ACC112 (cell line): ENCODE measurements around the gene TSPAN4.

ENCODE experiments used
- H2AFZ ChIP-seq: fragments of 200-600 bp; sonication (generic); one replicate; pipeline ENCODE4 v1.6.0; 2017; ENCODE audit warnings: antibody characterized with exemption, low read length; ENCODE audit not compliant: unreplicated experiment
- H3K27ac ChIP-seq: fragments of 200-600 bp; sonication (generic); 2 replicates; pipeline ENCODE4 v1.5.1; 2014; ENCODE audit warnings: low read depth, mild to moderate bottlenecking, antibody characterized with exemption, low read length, moderate library complexity
- H3K27me3 ChIP-seq: fragments of 200-600 bp; sonication (generic); 2 replicates; pipeline ENCODE4 v1.6.1; 2014; ENCODE audit warnings: mild to moderate bottlenecking, antibody characterized with exemption, low read length, moderate library complexity, mixed read lengths; ENCODE audit not compliant: insufficient read depth
- H3K36me3 ChIP-seq: fragments of 200-600 bp; sonication (generic); 2 replicates; pipeline ENCODE4 v1.6.1; 2016; ENCODE audit warnings: mild to moderate bottlenecking, antibody characterized with exemption, low read length, moderate library complexity, mixed read lengths; ENCODE audit not compliant: insufficient read depth
- H3K4me1 ChIP-seq: fragments of 200-600 bp; sonication (generic); one replicate; pipeline ENCODE4 v1.6.1; 2016; ENCODE audit warnings: low read length, mixed read lengths; ENCODE audit not compliant: insufficient read depth, unreplicated experiment, control insufficient read depth
- H3K4me3 ChIP-seq: fragments of 200-600 bp; sonication (generic); 2 replicates; pipeline ENCODE4 v1.5.1; 2014; ENCODE audit warnings: mild to moderate bottlenecking, low read depth, low read length
- H3K79me2 ChIP-seq: fragments of 200-600 bp; sonication (generic); one replicate; pipeline ENCODE4 v1.6.0; 2016; ENCODE audit warnings: low read length; ENCODE audit not compliant: control insufficient read depth, unreplicated experiment, insufficient read depth

The TSPAN4 gene

DNA sequence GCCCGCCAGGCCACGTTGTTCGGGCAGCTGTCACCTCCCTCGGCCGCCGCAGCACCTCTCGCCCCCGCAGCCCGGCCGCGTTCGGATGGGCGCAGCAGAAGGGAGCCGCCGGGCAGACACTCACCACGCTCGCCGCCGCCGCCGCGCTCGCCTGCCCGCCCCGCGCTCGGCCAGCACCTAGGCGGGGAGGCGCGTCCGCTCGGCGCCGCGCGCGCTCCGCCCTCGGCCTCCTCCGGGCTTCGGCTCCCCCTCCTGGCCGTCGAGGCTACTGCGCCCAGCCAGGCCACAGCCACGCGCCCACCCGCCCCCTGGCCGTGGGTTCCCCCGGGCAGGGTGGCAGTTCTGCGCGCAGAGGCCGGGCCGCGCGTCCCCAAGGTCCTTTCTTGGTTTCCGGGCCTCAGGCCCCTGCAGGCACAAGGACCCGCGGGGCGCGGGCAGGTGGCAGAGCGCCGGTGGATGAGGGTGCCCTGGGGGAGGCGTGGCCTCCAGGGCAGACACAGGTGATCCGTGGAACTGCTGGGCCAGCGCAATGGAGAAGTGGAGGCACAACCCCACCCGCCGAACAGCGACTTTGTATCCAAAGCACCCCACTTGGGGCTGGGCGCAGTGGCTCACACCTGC is 44.4 kb upstream of the TSPAN4 start, which contains the start of gene SLC25A22:
TSS of gene SLC25A22 (minus strand) at position 189 of the 621 bp plus-strand sequence. CDS start 3,275 bp downstream, outside the sequence.
- H3K4me1 ChIP-seq = peaks cover 8% of the 10 kb centered on the region
- peak within 1 kb of the TSS; percentile 32 for H2AFZ ChIP-seq
- no peaks in the 10 kb centered on the region for H3K27me3 ChIP-seq
- H3K4me3 ChIP-seq = peak within 1 kb of the TSS; percentile 86
- H3K36me3 ChIP-seq = no peaks in the 10 kb centered on the region
- peaks cover 6% of the 10 kb centered on the region for H3K79me2 ChIP-seq
- H3K27ac ChIP-seq = peak within 1 kb of the TSS; percentile 67

DNA sequence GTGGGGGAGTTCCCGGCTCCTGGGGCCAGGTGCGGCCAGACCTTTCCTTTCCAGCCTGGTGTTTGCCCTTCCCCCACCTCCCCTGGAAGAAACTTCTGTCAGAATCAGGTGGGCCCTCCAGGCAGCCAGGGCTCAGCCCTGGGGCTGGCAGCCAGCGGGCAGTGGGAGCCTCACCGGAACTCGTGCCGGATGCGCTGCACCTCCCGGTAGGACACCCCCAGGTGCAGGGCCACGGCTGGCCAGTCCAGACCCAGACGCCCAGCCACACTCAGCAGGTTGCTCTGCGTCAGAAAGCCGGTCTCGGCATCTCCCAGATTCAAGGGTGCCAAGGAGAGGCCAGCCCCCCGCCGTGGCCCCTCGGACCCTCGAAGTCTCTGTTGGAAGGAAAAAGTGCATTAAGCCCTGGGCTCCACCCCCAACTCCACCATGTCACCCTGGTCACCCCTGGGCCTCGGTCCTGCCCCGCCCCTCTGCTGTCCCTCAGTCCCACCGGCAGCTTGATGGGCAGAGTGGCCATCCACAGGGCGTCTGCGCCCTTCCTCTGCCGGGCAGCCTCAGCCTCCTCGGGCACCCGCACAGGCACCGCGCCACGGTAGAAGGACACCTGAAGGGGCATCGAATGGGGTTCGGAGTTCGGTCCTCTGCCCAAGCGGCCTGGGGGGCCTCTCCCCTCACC is 42.9 kb upstream of the TSPAN4 start:
- Histone ChIP-seq H3K27ac (no peak overlapping the region), H2AFZ (no peak overlapping the region), H3K4me1 (peaks cover 14% of the 10 kb centered on the region), H3K4me3 (no peak overlapping the region), H3K27me3 (no peaks in the 10 kb centered on the region), H3K36me3 (no peaks in the 10 kb centered on the region), H3K79me2 (peaks cover 6% of the 10 kb centered on the region)

DNA sequence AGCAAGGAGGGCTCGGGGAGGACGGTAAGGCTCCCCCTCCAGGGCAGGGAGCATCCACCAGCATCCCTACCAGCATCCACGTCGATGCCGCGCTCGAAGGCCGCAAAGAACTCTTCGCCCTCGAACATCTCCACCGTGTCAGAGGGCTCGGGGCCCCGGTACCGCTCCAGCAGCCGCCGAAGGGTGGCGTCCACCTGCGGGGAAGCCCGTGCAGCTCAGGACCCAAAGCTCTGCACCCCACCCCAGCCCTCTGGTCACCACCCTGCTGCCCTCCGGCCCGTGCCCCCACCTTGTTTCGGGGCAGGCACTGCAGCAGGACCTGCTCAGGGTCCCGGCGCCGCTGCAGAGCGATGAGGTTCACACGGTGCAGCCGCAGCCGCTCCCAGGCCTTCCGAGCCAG is 42.2 kb upstream of the TSPAN4 start:
- H3K27me3 ChIP-seq = no peaks in the 10 kb centered on the region
- no peak overlapping the region for H2AFZ ChIP-seq
- no peak overlapping the region for H3K4me3 ChIP-seq
- H3K27ac ChIP-seq = no peak overlapping the region
- no peaks in the 10 kb centered on the region for H3K79me2 ChIP-seq
- peaks cover 14% of the 10 kb centered on the region for H3K4me1 ChIP-seq
- H3K36me3 ChIP-seq = no peaks in the 10 kb centered on the region

DNA sequence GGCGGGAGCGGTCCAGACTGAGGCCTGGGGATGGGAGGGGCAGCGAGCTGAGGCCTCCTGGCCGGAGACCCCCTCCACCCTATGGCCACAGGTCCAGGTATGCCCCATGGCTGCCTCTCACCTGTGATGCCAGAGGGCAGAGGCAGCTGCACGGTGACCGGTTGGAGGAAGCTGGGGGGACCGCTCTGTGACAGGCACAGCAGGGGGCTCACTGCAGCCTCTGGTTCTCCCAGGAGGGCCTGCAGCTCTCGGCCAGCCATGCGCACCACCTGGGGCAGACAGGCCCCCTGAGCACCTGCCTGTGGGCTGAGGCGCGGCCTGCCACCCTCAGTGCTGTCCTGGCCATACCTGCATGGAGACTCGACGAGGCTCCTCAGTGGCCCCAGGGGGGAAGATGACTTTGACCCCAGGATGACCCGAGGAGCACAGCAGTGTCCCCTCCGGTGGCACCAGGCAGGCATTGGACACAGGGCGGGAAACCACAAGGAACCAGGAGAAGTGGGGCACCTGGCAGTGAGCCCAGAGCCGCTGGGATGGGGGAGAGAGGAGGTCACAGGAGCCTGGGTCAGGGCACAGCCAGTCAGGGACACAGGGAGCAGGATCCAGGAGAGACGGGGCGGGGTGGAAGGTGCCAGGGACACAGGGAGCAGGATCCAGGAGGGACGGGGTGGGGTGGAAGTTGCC is 41.4 kb upstream of the TSPAN4 start:
- Histone ChIP-seq H3K79me2 (no peaks in the 10 kb centered on the region), H3K27ac (no peak overlapping the region), H3K36me3 (no peaks in the 10 kb centered on the region), H3K4me3 (no peak overlapping the region), H3K27me3 (no peaks in the 10 kb centered on the region), H3K4me1 (peaks cover 14% of the 10 kb centered on the region), H2AFZ (no peak overlapping the region)

DNA sequence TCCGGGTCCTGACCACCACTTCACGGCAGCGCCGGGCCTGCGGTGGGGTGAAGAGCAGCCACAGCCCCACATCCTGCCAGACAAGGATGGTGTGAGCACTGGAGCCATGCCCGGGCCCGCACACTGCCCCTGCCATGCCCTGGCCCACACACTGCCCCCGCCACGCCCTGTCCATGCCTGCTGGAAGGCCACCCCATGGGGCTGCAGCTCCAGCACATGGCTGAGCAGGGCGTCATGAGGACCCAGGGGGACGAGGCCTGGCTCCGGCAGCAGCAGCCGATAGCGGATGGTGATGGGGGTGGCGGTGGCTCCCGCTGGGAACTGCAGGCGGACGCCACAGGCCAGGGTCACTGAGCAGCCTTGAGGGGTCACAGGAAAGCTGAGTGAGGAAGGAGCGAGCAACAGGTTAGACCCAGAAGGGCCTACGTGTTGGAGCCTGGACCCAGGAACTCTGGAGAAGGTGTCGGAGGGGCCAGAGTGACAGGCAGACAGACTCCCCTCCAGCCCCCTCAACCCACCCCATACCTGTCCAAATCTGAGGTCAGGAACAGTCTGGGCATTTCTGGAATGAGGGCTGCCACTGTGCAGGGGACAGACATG is 40.5 kb upstream of the TSPAN4 start:
- no peaks in the 10 kb centered on the region for H3K27me3 ChIP-seq
- H3K4me3 ChIP-seq = no peak overlapping the region
- H3K27ac ChIP-seq = no peak overlapping the region
- H3K4me1 ChIP-seq = peaks cover 7% of the 10 kb centered on the region
- H2AFZ ChIP-seq = no peak overlapping the region
- H3K79me2 ChIP-seq = no peaks in the 10 kb centered on the region
- H3K36me3 ChIP-seq = no peaks in the 10 kb centered on the region

DNA sequence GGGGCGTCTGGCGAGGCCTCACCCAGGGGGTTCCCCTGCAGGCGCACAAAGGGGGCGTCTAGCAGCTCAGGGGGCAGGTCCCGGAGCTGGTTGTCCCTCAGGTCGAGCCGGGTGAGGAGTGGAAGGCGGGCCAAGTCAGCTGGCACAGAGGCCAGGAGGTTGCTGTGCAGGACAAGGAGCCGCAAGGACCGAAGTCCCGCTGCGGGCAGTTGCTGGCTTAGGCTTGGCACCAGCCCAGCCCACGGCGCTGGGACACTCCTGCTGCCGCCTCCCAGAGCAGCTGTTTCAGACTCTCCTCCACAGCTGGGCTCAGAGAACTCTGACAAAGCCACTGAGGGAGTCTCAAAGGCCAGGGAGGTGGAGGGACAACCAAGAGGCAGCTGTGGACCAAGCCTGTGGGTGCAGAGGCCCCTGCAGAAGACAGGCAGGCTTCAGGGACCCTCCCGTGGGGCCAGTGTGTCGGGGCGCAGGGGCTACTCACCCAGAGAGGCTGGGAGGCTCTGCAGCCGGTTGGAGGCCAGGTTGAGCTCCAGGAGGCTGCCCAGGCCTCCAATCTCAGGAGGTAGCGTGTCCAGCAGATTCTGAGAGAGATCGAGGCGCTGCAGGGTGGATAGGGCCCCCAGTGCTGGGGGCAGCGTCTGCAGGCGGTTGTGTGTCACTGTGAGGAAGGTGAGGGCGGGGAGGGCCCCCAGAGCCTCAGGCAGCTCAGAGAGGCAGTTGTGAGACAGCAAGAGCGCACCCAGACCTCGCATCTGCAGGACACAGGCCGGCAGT is 39.8 kb upstream of the TSPAN4 start:
- Histone ChIP-seq H2AFZ (no peak overlapping the region), H3K27me3 (no peaks in the 10 kb centered on the region), H3K4me3 (no peak overlapping the region), H3K4me1 (peaks cover 7% of the 10 kb centered on the region), H3K36me3 (no peaks in the 10 kb centered on the region), H3K79me2 (peaks cover 2% of the 10 kb centered on the region), H3K27ac (no peak overlapping the region)

DNA sequence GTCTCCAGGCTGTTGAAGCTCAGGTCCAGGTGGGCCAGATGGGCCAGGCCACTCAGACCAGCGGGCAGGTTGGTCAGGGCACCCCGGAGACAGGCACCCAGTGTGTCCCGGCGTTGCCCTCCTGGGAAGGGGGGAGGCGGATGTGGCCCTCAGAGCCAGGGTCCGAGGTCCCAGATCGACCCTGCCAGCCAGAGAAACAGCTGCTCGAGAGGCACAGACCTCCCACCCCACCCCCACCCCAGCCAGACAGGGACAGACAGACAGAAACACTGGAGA is 39.2 kb upstream of the TSPAN4 start:
- Histone ChIP-seq H3K27ac (no peak overlapping the region), H3K27me3 (no peaks in the 10 kb centered on the region)

DNA sequence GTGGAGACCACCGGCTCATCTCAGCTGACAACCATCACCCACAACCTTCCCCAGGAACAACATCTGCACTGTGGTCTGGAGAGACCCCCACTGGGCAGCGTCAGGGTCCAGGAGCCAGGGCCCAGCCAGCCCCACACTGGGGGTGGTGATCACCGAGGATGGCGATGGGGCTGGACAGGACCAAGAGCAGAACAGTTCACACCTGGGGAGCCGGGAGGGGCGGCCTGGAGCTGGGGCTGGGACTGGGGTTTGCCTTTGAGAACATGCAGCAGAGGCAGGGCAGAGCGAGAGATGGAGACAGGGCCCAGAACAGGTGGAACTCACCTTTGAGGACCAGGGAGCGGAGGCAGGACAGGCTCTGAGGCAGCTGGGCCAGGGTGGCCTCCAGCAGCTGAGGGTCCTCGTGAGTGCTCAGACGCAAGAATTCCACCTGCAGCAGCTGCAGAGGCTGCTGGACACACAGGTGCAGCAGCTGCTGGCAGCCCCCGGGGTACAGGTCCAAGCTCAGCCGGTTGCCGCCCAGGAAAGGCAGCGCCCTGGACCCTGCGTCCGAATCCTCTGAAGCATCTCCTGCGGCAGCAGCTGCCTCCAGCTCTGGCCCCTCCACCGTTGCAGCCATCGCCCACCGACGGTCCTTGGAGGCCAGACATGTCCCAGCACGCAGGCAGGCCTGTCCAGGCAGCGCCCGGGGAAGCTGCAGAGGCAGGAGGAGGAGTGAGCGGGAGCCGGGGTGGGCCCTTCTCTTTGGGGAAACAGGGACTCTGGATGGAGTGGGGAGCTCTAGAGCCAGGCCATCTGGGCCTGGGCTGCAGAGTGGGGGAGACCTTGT is 38.7 kb upstream of the TSPAN4 start:
- H3K79me2 ChIP-seq = peaks cover 11% of the 10 kb centered on the region
- H3K36me3 ChIP-seq = no peaks in the 10 kb centered on the region
- H2AFZ ChIP-seq = no peak overlapping the region
- H3K4me3 ChIP-seq = peak overlapping the region; percentile 80
- no peaks in the 10 kb centered on the region for H3K27me3 ChIP-seq
- peaks cover 10% of the 10 kb centered on the region for H3K4me1 ChIP-seq
- H3K27ac ChIP-seq = no peak overlapping the region

More for the DNA sequence above, 39.2 kb upstream of the TSPAN4 start:
- peaks cover 9% of the 10 kb centered on the region for H3K4me1 ChIP-seq
- peak overlapping the region; percentile 80; the same call in 1 of the 2 replicates for H3K4me3 ChIP-seq
- no peaks in the 10 kb centered on the region for H3K36me3 ChIP-seq
- peaks cover 5% of the 10 kb centered on the region for H3K79me2 ChIP-seq
- no peak overlapping the region for H2AFZ ChIP-seq

DNA sequence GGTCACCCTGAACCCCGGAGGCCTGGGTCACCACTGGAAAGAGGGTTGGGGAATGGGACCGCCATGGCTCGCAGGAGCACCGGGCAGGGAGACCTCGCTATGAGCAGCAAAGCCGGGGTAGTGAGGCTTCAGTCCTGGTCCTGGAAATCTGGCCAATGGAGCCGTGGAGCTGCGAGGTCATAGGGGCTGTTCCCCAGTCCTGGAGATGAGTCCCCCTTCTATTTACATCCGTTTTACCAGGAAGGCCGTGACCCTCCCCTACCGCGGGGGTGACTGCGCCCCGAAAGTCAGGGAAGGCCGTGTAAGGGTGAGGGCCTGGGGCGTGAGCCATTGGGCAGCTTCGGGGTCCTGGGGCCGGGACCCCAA is 38.1 kb upstream of the TSPAN4 start:
- no peaks in the 10 kb centered on the region for H3K36me3 ChIP-seq
- peak overlapping the region; percentile 80 for H3K4me3 ChIP-seq
- peaks cover 10% of the 10 kb centered on the region for H3K4me1 ChIP-seq
- H3K27ac ChIP-seq = no peak overlapping the region
- H3K79me2 ChIP-seq = peaks cover 12% of the 10 kb centered on the region
- no peaks in the 10 kb centered on the region for H3K27me3 ChIP-seq
- no peak overlapping the region for H2AFZ ChIP-seq
